ENCODE measurements around the gene FCHSD1.

FCHSD1 gene

GRCh38 chr5:141650851-141651727, at the start of gene FCHSD1:
FCHSD1 (minus strand) TSS chr5:141651418; CDS start chr5:141651368, 50 bp downstream.
- Mint-ChIP-seq H3K27me3 (no peaks in the 10 kb centered on the region), H3K4me3 (peak within 1 kb of the TSS; percentile 94), H3K27ac (peak within 1 kb of the TSS; percentile 90), H3K36me3 (no peaks in the 10 kb centered on the region), H3K4me1 (ENCODE audit: low read depth) (peaks cover 41% of the 10 kb centered on the region), H3K9me3 (ENCODE audit: low read depth) (no peaks in the 10 kb centered on the region)

DNA sequence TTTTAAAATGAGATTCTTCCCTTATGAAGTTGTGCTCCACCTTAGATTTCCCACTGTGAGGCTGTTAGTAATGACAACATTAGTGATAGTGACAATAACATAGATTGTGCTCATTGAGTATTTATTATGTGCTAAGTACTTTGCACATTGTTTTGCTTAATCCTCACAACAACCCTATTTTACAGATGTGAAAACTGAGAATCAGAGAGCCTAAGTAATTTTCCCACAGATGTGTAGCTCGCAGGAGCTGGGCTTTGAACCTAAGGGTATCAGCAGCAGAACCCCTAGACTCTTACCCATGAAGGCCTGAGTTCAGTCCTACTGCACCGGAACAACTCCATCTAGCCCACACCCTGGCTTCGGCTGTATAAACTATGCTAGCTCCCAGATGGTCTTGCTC, 46.4 kb upstream of the FCHSD1 start:
- no peak overlapping the region for H3K27ac Mint-ChIP-seq
- H3K9me3 Mint-ChIP-seq (ENCODE audit: low read depth), result no peaks in the 10 kb centered on the region
- no peak overlapping the region for H3K4me3 Mint-ChIP-seq
- H3K27me3 Mint-ChIP-seq, result peaks cover 23% of the 10 kb centered on the region
- peaks cover 29% of the 10 kb centered on the region for H3K4me1 Mint-ChIP-seq (ENCODE audit: low read depth)
- no peaks in the 10 kb centered on the region for H3K36me3 Mint-ChIP-seq

DNA sequence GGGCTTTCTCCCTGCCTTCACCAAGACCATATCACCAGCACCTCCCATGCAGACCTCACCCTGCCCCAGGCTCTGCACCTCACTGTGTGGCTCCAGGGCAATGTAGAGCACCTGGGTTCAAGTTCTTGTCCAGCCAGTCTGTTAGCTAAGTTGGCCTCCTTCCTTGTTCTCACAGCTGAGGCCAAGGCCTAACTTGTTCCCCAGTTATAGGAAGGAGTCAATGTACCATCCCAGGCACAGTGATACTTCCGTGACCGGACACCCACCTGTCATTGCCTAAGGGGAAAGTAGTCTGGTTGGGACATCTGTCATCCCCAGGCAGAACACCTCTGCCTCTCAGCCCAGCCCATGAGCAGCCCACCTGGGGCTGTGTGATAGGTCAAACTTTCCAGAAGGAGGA, 45.2 kb upstream of the FCHSD1 start:
- peaks cover 22% of the 10 kb centered on the region for H3K27me3 Mint-ChIP-seq
- H3K9me3 Mint-ChIP-seq (ENCODE audit: low read depth), result no peaks in the 10 kb centered on the region
- no peak overlapping the region for H3K4me3 Mint-ChIP-seq
- no peaks in the 10 kb centered on the region for H3K36me3 Mint-ChIP-seq
- peaks cover 29% of the 10 kb centered on the region for H3K4me1 Mint-ChIP-seq (ENCODE audit: low read depth)
- no peak overlapping the region for H3K27ac Mint-ChIP-seq

DNA sequence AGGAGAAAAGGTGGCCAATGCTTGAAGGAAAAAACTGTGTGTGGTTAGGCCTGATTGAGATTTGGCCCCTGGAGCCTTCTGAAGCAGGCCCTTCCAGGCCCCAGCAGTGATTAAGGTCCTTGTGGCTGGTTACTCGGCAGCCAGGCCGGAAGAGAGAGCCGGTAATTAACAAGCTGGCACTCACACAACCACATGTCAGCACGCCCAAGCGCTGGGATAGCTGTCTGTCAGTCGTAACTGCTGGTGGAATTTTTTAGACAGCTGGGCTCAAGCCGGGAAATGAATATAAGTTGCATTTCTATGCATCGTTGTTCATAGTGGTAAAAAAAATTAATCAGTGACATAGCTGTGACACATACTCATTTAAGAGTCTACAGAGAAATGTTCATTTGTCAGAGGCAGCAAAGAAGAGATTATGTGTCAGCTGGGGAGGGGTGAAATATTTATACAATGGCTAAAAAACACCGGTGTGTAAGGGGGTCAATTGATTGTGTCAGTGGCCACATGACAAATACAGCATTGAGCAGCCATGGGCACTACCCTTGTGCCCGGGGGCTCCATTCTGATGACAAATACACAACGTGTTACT, 44.5 kb upstream of the FCHSD1 start:
- Mint-ChIP-seq H3K4me1 (ENCODE audit: low read depth) (peaks cover 25% of the 10 kb centered on the region), H3K36me3 (no peaks in the 10 kb centered on the region), H3K27ac (no peak overlapping the region), H3K9me3 (ENCODE audit: low read depth) (no peaks in the 10 kb centered on the region), H3K4me3 (no peak overlapping the region), H3K27me3 (peaks cover 22% of the 10 kb centered on the region)

DNA sequence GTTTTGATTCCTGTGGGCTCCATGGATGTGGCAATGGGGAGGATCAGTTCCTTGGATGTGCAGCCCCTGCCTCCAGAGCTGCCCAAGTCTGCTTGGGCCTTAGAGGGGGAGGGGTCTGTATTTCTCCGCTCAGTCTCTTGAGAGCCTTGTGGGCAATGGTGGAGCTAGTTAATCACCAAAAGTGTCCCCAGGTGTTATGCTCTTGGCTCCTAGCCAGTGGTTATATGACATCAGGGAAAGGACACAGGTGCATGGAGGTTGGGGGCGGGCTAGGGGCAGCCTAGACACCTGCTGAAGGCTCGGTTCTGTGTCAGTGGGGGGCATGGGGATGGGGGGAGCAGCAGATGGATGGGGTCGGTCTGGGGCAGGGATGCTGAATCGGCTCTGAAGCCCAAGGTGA, 43.3 kb upstream of the FCHSD1 start:
- no peak overlapping the region for H3K27ac Mint-ChIP-seq
- H3K9me3 Mint-ChIP-seq (ENCODE audit: low read depth), result no peaks in the 10 kb centered on the region
- no peaks in the 10 kb centered on the region for H3K36me3 Mint-ChIP-seq
- H3K4me1 Mint-ChIP-seq (ENCODE audit: low read depth), result peaks cover 22% of the 10 kb centered on the region
- peaks cover 17% of the 10 kb centered on the region for H3K27me3 Mint-ChIP-seq
- no peak overlapping the region for H3K4me3 Mint-ChIP-seq

DNA sequence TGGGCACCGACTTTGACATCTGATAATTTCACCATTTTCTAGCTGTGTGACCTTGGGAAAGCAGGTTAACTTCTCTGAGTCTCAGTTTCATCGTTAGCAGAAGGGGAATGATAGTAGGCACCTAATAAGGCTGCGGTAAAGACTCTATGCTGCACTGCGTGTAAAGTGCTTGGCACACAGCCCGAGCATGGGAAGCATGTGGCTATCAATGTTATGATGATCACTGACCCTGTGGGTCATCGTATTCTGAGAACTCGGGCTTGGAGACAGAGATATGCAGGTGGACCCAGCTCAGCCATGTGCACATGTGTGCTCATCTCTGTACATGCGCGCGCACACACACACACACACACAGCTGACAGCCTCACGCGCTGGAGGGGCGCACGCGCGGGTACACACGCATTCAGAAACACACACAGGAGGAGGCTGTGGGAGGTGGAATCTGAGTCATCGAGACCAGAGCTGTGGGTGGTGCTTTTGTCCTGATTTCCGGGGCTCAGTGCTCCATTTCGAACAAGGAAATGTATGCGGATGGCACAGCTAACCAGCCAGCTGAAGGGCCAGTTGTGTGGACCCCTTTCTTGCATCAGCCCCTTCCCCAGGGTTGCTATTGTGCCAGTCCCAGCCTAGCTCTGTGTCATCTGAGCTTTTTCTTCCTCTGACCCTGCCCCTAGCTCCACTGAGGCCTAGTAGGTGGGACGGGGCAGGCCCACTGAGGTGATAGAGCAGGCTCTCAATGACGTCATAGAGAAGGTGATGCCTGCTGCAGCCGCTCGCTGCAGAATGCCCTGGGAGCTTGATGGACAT, 41.9 kb upstream of the FCHSD1 start:
- Mint-ChIP-seq H3K27ac (peak overlapping the region; percentile 52), H3K27me3 (peaks cover 11% of the 10 kb centered on the region), H3K4me3 (peak overlapping the region; percentile 73), H3K36me3 (no peaks in the 10 kb centered on the region), H3K9me3 (ENCODE audit: low read depth) (no peaks in the 10 kb centered on the region), H3K4me1 (ENCODE audit: low read depth) (peaks cover 22% of the 10 kb centered on the region)

GRCh38 chr5:141692533-141692888, 41.3 kb upstream of the FCHSD1 start:
- Mint-ChIP-seq H3K4me1 (ENCODE audit: low read depth) (peaks cover 22% of the 10 kb centered on the region), H3K27me3 (peaks cover 7% of the 10 kb centered on the region), H3K36me3 (no peaks in the 10 kb centered on the region), H3K4me3 (peak overlapping the region; percentile 73), H3K9me3 (ENCODE audit: low read depth) (no peaks in the 10 kb centered on the region), H3K27ac (no peak overlapping the region)

GRCh38 chr5:141691867-141692532, 40.8 kb upstream of the FCHSD1 start:
- Mint-ChIP-seq H3K27ac (no peak overlapping the region), H3K9me3 (ENCODE audit: low read depth) (no peaks in the 10 kb centered on the region)

GRCh38 chr5:141691286-141691866, 40.2 kb upstream of the FCHSD1 start:
- H3K9me3 Mint-ChIP-seq (ENCODE audit: low read depth), result no peaks in the 10 kb centered on the region
- H3K36me3 Mint-ChIP-seq, result no peaks in the 10 kb centered on the region
- no peak overlapping the region for H3K4me3 Mint-ChIP-seq
- H3K27me3 Mint-ChIP-seq, result peaks cover 2% of the 10 kb centered on the region
- no peak overlapping the region for H3K27ac Mint-ChIP-seq
- peaks cover 22% of the 10 kb centered on the region for H3K4me1 Mint-ChIP-seq (ENCODE audit: low read depth)

More at GRCh38 chr5:141691867-141692532, 40.8 kb upstream of the FCHSD1 start:
- peak overlapping the region; percentile 73 for H3K4me3 Mint-ChIP-seq
- no peaks in the 10 kb centered on the region for H3K36me3 Mint-ChIP-seq
- peaks cover 22% of the 10 kb centered on the region for H3K4me1 Mint-ChIP-seq (ENCODE audit: low read depth)
- H3K27me3 Mint-ChIP-seq, result peaks cover 4% of the 10 kb centered on the region

GRCh38 chr5:141686648-141687416, 35.6 kb upstream of the FCHSD1 start:
- H3K27me3 Mint-ChIP-seq, result no peaks in the 10 kb centered on the region
- H3K9me3 Mint-ChIP-seq (ENCODE audit: low read depth), result no peaks in the 10 kb centered on the region
- no peak overlapping the region for H3K27ac Mint-ChIP-seq
- no peaks in the 10 kb centered on the region for H3K36me3 Mint-ChIP-seq
- no peak overlapping the region for H3K4me3 Mint-ChIP-seq
- H3K4me1 Mint-ChIP-seq (ENCODE audit: low read depth), result peaks cover 14% of the 10 kb centered on the region

- Mint-ChIP-seq H3K27ac (no peak overlapping the region), H3K4me1 (ENCODE audit: low read depth) (peaks cover 23% of the 10 kb centered on the region), H3K27me3 (no peaks in the 10 kb centered on the region), H3K4me3 (no peak overlapping the region), H3K9me3 (ENCODE audit: low read depth) (no peaks in the 10 kb centered on the region), H3K36me3 (no peaks in the 10 kb centered on the region)
These were observed 34.4 kb upstream of the FCHSD1 start for GRCh38 chr5:141685591-141685990.

- Mint-ChIP-seq H3K9me3 (ENCODE audit: low read depth) (no peaks in the 10 kb centered on the region), H3K4me1 (ENCODE audit: low read depth) (peaks cover 25% of the 10 kb centered on the region), H3K27me3 (no peaks in the 10 kb centered on the region), H3K27ac (no peak overlapping the region), H3K36me3 (peaks cover 3% of the 10 kb centered on the region), H3K4me3 (peak overlapping the region; percentile 32)
These were observed 32.5 kb upstream of the FCHSD1 start for GRCh38 chr5:141683596-141684141.

DNA sequence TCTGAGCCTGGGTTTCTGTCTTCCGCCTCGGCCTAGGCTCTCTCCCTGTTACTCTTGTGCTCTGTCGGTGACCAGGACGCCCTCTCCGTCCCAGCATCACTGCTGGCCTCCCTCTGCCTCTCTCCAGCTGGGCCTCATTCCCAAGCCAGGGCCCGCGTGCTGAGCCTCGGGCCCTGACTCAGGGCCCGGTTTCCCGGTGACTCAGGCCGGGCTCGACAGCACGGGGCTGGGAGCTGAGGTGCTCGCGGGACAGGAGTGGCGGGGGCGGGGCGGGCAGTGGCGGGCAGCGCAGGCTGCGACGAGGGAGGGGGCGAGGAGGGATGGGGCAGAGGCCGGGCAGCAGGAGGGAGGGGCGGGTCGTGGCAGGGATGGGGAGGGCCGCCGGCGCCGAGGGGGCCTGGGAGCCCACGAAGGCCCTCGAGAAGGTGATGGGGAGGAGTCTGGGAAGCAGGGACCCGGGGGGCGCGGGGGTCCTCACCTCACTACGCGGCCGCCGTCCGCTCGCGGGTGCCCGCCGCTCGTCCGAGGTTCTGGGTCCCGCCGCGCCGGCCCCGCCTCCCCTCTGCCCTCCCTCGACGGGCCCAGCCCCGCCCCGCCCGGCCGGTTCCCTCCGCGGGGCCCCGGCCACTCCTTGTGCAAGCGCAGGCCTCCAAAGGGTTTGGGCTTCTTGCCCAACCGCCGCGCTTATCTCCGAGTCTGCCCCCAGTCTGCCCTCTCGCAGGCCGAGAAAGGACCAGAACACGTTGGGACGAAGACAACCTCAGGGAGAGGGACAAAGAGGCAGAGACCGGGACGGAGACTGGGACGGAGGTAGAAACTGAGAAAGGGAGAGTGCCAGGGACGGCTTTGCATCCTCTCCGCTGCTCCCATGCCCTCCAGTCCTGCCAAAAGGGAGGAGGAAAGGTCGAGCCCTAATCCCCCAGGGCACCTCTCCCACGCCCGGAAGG, 30.8 kb upstream of the FCHSD1 start, which contains the start of gene ARAP3:
Gene ARAP3, minus strand, starts transcription at position 536 of the 947 bp plus-strand sequence. CDS start 1,744 bp downstream, outside the sequence.
- Mint-ChIP-seq H3K27me3 (no peaks in the 10 kb centered on the region), H3K27ac (peak within 1 kb of the TSS; percentile 69), H3K4me3 (peak within 1 kb of the TSS; percentile 77), H3K36me3 (peaks cover 3% of the 10 kb centered on the region), H3K4me1 (ENCODE audit: low read depth) (peaks cover 25% of the 10 kb centered on the region), H3K9me3 (ENCODE audit: low read depth) (no peaks in the 10 kb centered on the region)
